ENCODE data around the gene ATIC. TPM values are rescaled to one million over a fixed set of nuclear protein-coding genes. Genes with fewer than 3 reads are reported as not detected.

ATIC gene
- polyA plus RNA-seq, 1 experiment: 114 TPM

DNA sequence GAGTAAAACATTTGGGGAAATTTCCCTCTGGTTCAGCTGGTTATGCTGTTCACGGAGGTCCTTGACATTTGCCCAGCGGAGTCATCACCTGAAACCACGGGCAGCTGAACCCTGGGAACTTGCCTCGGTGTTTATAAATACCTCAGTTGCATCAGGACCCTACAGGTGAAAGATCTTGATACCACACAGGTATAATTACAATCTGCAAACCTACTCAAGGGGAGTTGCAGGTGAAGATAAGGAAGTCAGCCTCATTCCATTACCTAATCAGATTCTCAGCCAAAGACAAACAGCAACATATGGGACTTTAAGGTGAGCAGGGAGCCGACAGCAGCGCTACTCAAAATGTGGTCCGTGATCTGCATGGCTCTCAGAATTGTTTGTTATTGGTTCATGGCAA, 37.0 kb upstream of the ATIC start:
- TF ChIP-seq, protein P1, sequence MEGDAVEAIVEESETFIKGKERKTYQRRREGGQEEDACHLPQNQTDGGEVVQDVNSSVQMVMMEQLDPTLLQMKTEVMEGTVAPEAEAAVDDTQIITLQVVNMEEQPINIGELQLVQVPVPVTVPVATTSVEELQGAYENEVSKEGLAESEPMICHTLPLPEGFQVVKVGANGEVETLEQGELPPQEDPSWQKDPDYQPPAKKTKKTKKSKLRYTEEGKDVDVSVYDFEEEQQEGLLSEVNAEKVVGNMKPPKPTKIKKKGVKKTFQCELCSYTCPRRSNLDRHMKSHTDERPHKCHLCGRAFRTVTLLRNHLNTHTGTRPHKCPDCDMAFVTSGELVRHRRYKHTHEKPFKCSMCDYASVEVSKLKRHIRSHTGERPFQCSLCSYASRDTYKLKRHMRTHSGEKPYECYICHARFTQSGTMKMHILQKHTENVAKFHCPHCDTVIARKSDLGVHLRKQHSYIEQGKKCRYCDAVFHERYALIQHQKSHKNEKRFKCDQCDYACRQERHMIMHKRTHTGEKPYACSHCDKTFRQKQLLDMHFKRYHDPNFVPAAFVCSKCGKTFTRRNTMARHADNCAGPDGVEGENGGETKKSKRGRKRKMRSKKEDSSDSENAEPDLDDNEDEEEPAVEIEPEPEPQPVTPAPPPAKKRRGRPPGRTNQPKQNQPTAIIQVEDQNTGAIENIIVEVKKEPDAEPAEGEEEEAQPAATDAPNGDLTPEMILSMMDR (IDR thresholded peaks at IDR 0.05; ENCODE audit: low read depth, low read length): no peak
- ChIA-PET POLR2A (no interaction called here), CTCF (no interaction called here)

DNA sequence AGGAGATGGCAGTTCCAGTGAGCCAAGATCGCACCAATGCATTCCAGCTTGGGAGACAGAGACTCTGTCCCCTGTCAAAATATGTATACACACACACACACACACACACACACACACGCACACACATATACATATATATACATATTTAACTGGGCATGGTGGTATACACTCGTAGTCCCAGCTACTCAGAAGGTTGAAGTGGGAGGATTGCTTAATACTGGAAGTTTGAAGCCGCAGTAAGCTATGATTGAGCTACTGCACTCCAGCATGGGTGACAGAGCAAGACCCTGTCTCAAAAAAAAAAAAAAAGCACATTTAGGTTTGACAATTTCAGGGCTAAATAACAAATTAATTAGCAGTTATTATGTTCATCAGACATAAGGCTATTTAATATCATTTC, 36.0 kb upstream of the ATIC start:
- TF ChIP-seq, protein P1 (IDR thresholded peaks at IDR 0.05; ENCODE audit: low read depth, low read length): no peak
- Histone ChIP-seq H3K9me3 (ENCODE audit: control insufficient read depth, insufficient read depth, low read length) (no peaks in the 10 kb centered on the region; the same call in 1 of the 2 replicates), H3K4me3 (ENCODE audit: low read depth, low read length) (no peak overlapping the region), H3K27me3 (ENCODE audit: control insufficient read depth, insufficient read depth, low read length) (no peaks in the 10 kb centered on the region), H3K27ac (ENCODE audit: low read depth, low read length) (no peak overlapping the region)
- CTCF ChIA-PET: no interaction called here
- no peak for DNase-seq (ENCODE audit: low read depth, low spot score)
- POLR2A ChIA-PET: no interaction called here

More for the DNA sequence above, 37.0 kb upstream of the ATIC start:
- DNase-seq (ENCODE audit: low read depth, low spot score): no peak
- no peak overlapping the region for H3K4me3 ChIP-seq (ENCODE audit: low read depth, low read length)
- H3K27me3 ChIP-seq (ENCODE audit: control insufficient read depth, insufficient read depth, low read length): no peaks in the 10 kb centered on the region
- H3K9me3 ChIP-seq (ENCODE audit: control insufficient read depth, insufficient read depth, low read length): no peaks in the 10 kb centered on the region; the same call in 1 of the 2 replicates
- H3K27ac ChIP-seq (ENCODE audit: low read depth, low read length): no peak overlapping the region

DNA sequence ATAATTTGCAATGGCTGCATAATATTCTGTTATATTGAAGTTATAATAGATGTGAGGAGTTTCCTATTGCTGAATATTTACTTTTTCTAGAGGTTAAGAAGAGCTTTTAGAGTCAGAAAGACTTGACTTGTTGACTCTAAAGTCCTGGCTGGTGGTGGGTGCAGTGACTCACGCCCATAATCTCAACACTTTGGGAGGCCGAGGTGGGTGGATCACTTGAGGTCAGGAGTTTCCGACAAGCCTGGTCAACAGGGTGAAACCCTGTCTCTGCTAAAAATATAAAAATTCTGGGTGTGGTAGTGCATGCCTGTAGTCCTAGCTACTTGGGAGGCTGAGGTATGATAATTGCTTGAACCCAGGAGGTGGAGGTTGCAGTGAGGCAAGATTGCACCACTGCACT, 33.9 kb upstream of the ATIC start:
- Histone ChIP-seq H3K4me3 (ENCODE audit: low read depth, low read length) (no peak overlapping the region), H3K27me3 (ENCODE audit: control insufficient read depth, insufficient read depth, low read length) (no peaks in the 10 kb centered on the region), H3K27ac (ENCODE audit: low read depth, low read length) (no peak overlapping the region), H3K9me3 (ENCODE audit: control insufficient read depth, insufficient read depth, low read length) (no peaks in the 10 kb centered on the region; the same call in 1 of the 2 replicates)
- ChIA-PET POLR2A (interaction anchor here (0.6 kb wide), 1 partner anchor 32 kb away, joined by 4 read pairs; no protein-coding TSS in a partner anchor), CTCF (interaction anchor here (1.6 kb wide), 1 partner anchor 8 kb away, joined by 17 read pairs; no protein-coding TSS in a partner anchor)
- TF ChIP-seq, protein P1 (IDR thresholded peaks at IDR 0.05; ENCODE audit: low read depth, low read length): no peak
- no peak for DNase-seq (ENCODE audit: low read depth, low spot score)

DNA sequence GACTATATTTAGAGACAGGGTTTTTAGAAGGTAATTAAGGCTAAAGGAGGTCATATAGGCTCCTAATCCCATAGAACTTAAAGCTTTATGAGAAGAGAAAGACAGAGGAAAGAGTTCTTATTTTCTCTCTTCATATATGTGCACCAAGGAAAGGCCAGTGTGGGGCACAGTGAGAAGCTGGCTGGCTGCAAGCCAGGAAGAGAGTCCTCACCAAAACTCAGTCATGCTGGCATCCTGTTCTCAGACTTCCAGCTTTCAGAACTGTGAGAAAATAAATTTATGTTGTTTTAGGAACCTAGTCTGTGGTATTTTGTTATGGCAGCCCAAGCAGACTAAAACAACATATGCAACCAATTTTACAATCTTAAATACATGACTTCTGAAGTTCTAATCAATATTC, 31.5 kb upstream of the ATIC start:
- H3K4me3 ChIP-seq (ENCODE audit: low read depth, low read length): no peak overlapping the region
- no peak for DNase-seq (ENCODE audit: low read depth, low spot score)
- H3K9me3 ChIP-seq (ENCODE audit: control insufficient read depth, insufficient read depth, low read length): no peaks in the 10 kb centered on the region; the same call in 1 of the 2 replicates
- TF ChIP-seq, protein P1 (IDR thresholded peaks at IDR 0.05; ENCODE audit: low read depth, low read length): no peak
- no peaks in the 10 kb centered on the region for H3K27me3 ChIP-seq (ENCODE audit: control insufficient read depth, insufficient read depth, low read length)
- CTCF ChIA-PET: interaction anchor here (0.5 to 3.5 kb wide), 2 partner anchors 11 to 671 kb away, joined by 4 to 16 read pairs; no protein-coding TSS in a partner anchor
- no peak overlapping the region for H3K27ac ChIP-seq (ENCODE audit: low read depth, low read length)
- POLR2A ChIA-PET: no interaction called here

DNA sequence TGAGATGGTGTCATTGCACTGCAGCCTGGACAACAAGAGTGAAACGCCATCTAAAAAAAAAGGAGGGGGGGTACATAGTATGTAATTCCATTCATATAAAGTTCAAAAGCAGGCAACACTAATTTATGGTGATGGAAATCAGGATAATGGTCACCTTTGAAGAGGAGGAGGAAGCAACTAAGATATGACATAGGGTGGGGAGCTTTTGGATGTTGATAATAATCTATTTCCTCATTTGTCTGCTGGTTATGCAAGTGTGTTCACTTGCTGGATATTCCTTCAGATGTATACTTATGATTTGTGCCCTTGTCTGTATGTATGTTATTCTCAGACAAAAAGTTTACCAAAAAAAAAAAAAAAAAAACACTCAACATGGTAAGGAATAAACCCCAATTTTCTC, 28.6 kb upstream of the ATIC start:
- no peak overlapping the region for H3K27ac ChIP-seq (ENCODE audit: low read depth, low read length)
- ChIA-PET POLR2A (no interaction called here), CTCF (interaction anchor here (0.6 to 0.8 kb wide), 3 partner anchors 11 to 1440 kb away, joined by 3 to 6 read pairs (median 4); no protein-coding TSS in a partner anchor)
- DNase-seq (ENCODE audit: low read depth, low spot score): no peak
- no peaks in the 10 kb centered on the region; the same call in 1 of the 2 replicates for H3K9me3 ChIP-seq (ENCODE audit: control insufficient read depth, insufficient read depth, low read length)
- TF ChIP-seq, protein P1 (IDR thresholded peaks at IDR 0.05; ENCODE audit: low read depth, low read length): no peak
- H3K4me3 ChIP-seq (ENCODE audit: low read depth, low read length): no peak overlapping the region
- H3K27me3 ChIP-seq (ENCODE audit: control insufficient read depth, insufficient read depth, low read length): no peaks in the 10 kb centered on the region

All from AG04450 (cell line).